Measurements from ENCODE around the gene LZTR1.

DNA sequence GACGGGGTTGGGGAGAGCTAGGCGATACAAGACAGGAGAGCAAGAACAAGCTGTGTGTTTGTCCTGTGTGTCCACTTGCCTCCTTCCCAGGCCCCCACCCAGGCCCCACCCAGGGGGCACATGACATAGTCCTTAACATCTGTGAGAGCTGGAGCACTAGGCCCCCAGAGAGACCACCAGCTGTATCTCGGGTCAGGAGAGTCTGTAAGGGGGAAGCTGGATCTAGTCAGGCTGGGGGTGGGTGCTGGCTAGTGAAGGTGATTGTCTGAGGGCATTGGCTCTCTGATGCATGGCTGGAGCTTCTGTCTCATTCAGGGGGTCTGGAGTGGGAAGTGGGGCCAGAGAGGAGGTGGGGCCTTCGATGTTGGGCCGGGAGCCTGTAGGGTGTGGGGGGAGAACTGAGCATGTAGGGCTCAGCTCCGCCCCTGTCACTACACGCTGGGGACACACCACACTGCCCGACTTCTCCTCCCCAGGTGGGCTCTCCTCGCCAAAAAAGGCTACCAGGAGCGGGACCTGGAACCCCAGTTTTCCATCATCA is 33.4 kb downstream of the LZTR1 start:
- TF ChIP-seq CTCF (IDR thresholded peaks at IDR 0.05) (no peak), POLR2A (IDR thresholded peaks at IDR 0.05) (no peak), POLR2AphosphoS5 (IDR thresholded peaks at IDR 0.05) (no peak)

All from transverse colon (tissue), 4 donors.